ENCODE data around the gene MYCL. TPM values are rescaled to one million over a fixed set of nuclear protein-coding genes. Genes with fewer than 3 reads are reported as not detected.

The MYCL gene
- total RNA-seq, 4 donors from 2014 or later: 15.4 to 27.6 (median 24.8) TPM

- Histone ChIP-seq H3K4me3 (no peak overlapping the region), H3K9me3 (no peaks in the 10 kb centered on the region), H3K36me3 (peaks cover 0 to 19% (median 0%) of the 10 kb centered on the region in 3 donors), H3K27ac (peak overlapping the region in 1 of 4 donors; percentile 71), H3K27me3 (peaks cover 0 to 52% (median 0%) of the 10 kb centered on the region in 4 donors), H3K4me1 (peaks cover 34 to 96% (median 50%) of the 10 kb centered on the region in 3 donors)
- DNase-seq: no peak
- WGBS, 2 donors: 82 to 89% methylated on average over 10 to 11 of the region's 11 CpGs
- TF ChIP-seq POLR2A (IDR thresholded peaks at IDR 0.05) (no peak), CTCF (IDR thresholded peaks at IDR 0.05) (no peak)
- intact Hi-C loops (cut with DNase I): loop anchor here (10.0 kb wide), 1 partner anchor 52 kb away; no protein-coding TSS in a partner anchor
Observed at GRCh38 chr1:39896909-39897685, 4.6 kb downstream of the MYCL start.

GRCh38 chr1:39895731-39896480 lies 5.8 kb downstream of the MYCL start:
- no peak for DNase-seq
- peaks cover 0 to 19% (median 0%) of the 10 kb centered on the region in 3 donors for H3K36me3 ChIP-seq
- H3K27ac ChIP-seq: peak overlapping the region; percentile 23 to 71 (median 61)
- no peak overlapping the region for H3K4me3 ChIP-seq
- H3K4me1 ChIP-seq: peaks cover 25 to 100% (median 49%) of the 10 kb centered on the region in 3 donors
- intact Hi-C loops (cut with DNase I): loop anchor here (10.0 kb wide), 1 partner anchor 51 kb away; no protein-coding TSS in a partner anchor
- H3K9me3 ChIP-seq: no peaks in the 10 kb centered on the region
- 32 to 43% methylated on average over 3 to 5 of the region's 5 CpGs for WGBS, 2 donors
- H3K27me3 ChIP-seq: peaks cover 0 to 40% (median 0%) of the 10 kb centered on the region in 4 donors
- TF ChIP-seq CTCF (IDR thresholded peaks at IDR 0.05): no peak
- no peak for TF ChIP-seq POLR2A (IDR thresholded peaks at IDR 0.05)

- Histone ChIP-seq H3K4me3 (no peak overlapping the region), H3K36me3 (peaks cover 0 to 19% (median 0%) of the 10 kb centered on the region in 3 donors), H3K4me1 (peaks cover 20 to 92% (median 45%) of the 10 kb centered on the region in 3 donors), H3K27ac (peak overlapping the region; percentile 17 to 71 (median 61)), H3K27me3 (peaks cover 0 to 31% (median 0%) of the 10 kb centered on the region in 4 donors), H3K9me3 (no peaks in the 10 kb centered on the region)
- 25 to 29% methylated on average over 3 of the region's 3 CpGs for WGBS, 2 donors
- intact Hi-C loops (cut with DNase I): loop anchor here (10.0 kb wide), 1 partner anchor 50 kb away; no protein-coding TSS in a partner anchor
- no peak for DNase-seq
- TF ChIP-seq CTCF (IDR thresholded peaks at IDR 0.05): no peak
- no peak for TF ChIP-seq POLR2A (IDR thresholded peaks at IDR 0.05)
Observed at GRCh38 chr1:39894884-39895495, 6.7 kb downstream of the MYCL start.

GRCh38 chr1:39892601-39893595 lies 8.8 kb downstream of the MYCL start:
- intact Hi-C loops (cut with DNase I): loop anchor here (10.0 kb wide), 1 partner anchor 48 kb away; no protein-coding TSS in a partner anchor
- H3K9me3 ChIP-seq: no peaks in the 10 kb centered on the region
- H3K27me3 ChIP-seq: peaks cover 0 to 13% (median 0%) of the 10 kb centered on the region in 4 donors
- no peak for TF ChIP-seq CTCF (IDR thresholded peaks at IDR 0.05)
- no peak for TF ChIP-seq POLR2A (IDR thresholded peaks at IDR 0.05)
- 13 to 18% methylated on average over 6 of the region's 6 CpGs for WGBS, 2 donors
- no peak for DNase-seq
- peaks cover 0 to 15% (median 0%) of the 10 kb centered on the region in 3 donors for H3K36me3 ChIP-seq
- H3K4me3 ChIP-seq: no peak overlapping the region
- H3K27ac ChIP-seq: peak overlapping the region; percentile 47 to 54 (median 52)
- H3K4me1 ChIP-seq: peaks cover 20 to 71% (median 38%) of the 10 kb centered on the region in 3 donors
